ENCODE measurements around the gene ALPL.

DNA sequence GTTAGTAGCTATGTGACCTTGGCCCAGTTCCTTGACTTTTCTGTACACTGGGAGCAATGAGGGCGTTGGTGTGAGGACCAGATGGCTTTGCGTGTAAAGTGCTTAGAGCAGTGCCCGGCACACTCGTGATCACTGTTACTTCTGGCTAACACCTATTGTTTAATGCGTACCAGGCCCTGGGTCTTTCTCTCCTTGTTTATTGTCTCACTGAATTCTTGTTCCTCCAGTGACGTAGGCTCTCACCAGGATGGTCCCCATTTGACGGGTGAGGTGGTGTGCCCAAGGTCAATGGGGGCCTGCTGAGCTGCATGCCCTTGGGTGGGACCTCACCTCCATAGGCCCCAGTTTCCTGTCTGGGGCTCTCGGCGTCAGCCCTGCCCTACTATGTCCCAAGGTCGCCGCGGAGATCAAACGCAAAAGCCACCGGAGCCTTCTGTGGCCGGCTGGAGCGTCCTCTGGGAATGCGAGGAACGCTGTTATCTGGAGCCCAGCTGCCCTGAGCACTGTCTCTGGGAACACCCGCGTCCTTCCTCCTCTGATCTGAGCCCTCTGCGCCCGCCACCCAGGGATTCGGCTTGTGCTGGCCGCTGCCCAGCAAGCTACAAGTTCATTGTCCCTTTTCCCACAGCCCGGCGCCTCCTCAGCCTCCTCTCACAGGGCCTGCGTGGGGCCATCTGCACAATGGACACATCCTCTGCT lies 28.9 kb downstream of the ALPL start:
- TF ChIP-seq, protein P1, sequence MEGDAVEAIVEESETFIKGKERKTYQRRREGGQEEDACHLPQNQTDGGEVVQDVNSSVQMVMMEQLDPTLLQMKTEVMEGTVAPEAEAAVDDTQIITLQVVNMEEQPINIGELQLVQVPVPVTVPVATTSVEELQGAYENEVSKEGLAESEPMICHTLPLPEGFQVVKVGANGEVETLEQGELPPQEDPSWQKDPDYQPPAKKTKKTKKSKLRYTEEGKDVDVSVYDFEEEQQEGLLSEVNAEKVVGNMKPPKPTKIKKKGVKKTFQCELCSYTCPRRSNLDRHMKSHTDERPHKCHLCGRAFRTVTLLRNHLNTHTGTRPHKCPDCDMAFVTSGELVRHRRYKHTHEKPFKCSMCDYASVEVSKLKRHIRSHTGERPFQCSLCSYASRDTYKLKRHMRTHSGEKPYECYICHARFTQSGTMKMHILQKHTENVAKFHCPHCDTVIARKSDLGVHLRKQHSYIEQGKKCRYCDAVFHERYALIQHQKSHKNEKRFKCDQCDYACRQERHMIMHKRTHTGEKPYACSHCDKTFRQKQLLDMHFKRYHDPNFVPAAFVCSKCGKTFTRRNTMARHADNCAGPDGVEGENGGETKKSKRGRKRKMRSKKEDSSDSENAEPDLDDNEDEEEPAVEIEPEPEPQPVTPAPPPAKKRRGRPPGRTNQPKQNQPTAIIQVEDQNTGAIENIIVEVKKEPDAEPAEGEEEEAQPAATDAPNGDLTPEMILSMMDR (IDR thresholded peaks at IDR 0.05; ENCODE audit: insufficient read depth, low read length, poor library complexity, severe bottlenecking): no peak
- TF ChIP-seq EZH2phosphoT487 (conservative IDR thresholded peaks at IDR 0.05; ENCODE audit: low read length): no peak
